Stomach (tissue), 4 donors: ENCODE measurements around the gene ABCC1.

Experiments used
- CTCF ChIP-seq, 7 experiments: fragments of 450-650 bp in 4 of 7; fragments of 200-600 bp in 3 of 7; sonication (generic) in 3 of 7; IDR thresholded peaks; one replicate each; pipeline ENCODE4 v1.5.1; 2016 to 2019; ENCODE audit warnings: antibody characterized with exemption in 7 of 7, control low read depth in 2 of 7, mild to moderate bottlenecking in 1 of 7
- EP300 ChIP-seq: sonication (generic); formaldehyde crosslinking; IDR thresholded peaks from one replicate; pipeline ENCODE4 v1.6.1; 2017; ENCODE audit warnings: antibody characterized with exemption
- POLR2A ChIP-seq, 4 donors: fragments of 450-650 bp; IDR thresholded peaks; one replicate each; pipeline ENCODE4 v1.6.1; 2016; ENCODE audit warnings: antibody characterized with exemption in 4 of 4, control low read depth in 2 of 4, mild to moderate bottlenecking in 1 of 4, moderate library complexity in 1 of 4
- POLR2AphosphoS5 ChIP-seq, 3 donors: sonication (generic); formaldehyde crosslinking; IDR thresholded peaks; one replicate each; pipeline ENCODE4 v1.6.1; 2016; ENCODE audit warnings: antibody characterized with exemption in 3 of 3

DNA sequence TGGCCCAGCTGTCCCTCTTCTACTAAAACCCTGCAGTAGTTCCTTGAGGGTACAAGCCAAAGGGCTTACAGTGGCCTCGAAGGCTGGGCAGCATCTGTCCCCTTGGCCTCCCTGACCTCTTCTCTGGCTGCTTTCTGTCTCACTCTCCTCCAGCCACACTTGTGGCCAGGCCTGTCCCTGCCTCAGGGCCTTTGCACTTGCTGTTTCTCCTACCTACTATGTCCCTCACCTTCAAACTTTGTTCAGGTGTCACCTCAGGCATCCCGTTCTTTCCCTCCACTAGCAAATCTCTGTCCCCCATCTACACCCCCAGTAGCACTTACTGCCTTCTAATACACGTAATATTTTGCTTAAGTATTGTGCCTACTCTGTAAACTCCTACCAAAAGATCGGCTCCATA is 6.0 kb downstream of the ABCC1 start:
- TF ChIP-seq CTCF (IDR thresholded peaks at IDR 0.05) (no peak), POLR2A (IDR thresholded peaks at IDR 0.05) (no peak), EP300 (no peak), POLR2AphosphoS5 (IDR thresholded peaks at IDR 0.05) (no peak)
